Endothelial cell of umbilical vein (primary cell): Measurements from ENCODE around the gene KCND2. TPM values are rescaled to one million over a fixed set of nuclear protein-coding genes. Genes with fewer than 3 reads are reported as not detected.

ENCODE experiments used
- BruUV-seq: library from RNA; stranded (reverse); fragments of 400-500 nt; replicated peaks from 2 replicates; lab custom pipeline; 2021; lab: Mats Ljungman, UMichigan
- CTCF ChIA-PET: fragments of 300-600, 350-600 bp; sonication (Branson Sonifier 250); formaldehyde crosslinking; loops from one replicate; lab custom pipeline; 2021; ENCODE audit warnings: antibody characterized with exemption, inconsistent platforms; lab: Charles Lee
- POLR2A ChIA-PET: fragments of 300-600, 350-600 bp; sonication (Branson Sonifier 250); formaldehyde crosslinking; loops from one replicate; lab custom pipeline; 2021; ENCODE audit warnings: antibody characterized with exemption, inconsistent platforms; lab: Charles Lee
- DNase-seq: peaks from one replicate; pipeline ENCODE4 v3.0.0-alpha.2; 2011; ENCODE audit warnings: low read depth, low spot score
- FAIRE-seq: peaks from 2 replicates; lab custom pipeline; 2011; peaks lifted over from hg19 to GRCh38; lab: Jason Lieb, UNC
- H2AFZ ChIP-seq: 2 replicates; pipeline ENCODE4 v1.6.0; 2012; ENCODE audit warnings: low read depth, low read length, control low read depth, inconsistent platforms
- H3K27ac ChIP-seq: 2 replicates; pipeline ENCODE4 v1.5.1; 2011; ENCODE audit warnings: low read depth, mild to moderate bottlenecking, control low read depth, low read length, moderate library complexity; ENCODE audit not compliant: insufficient read depth
- H3K27me3 ChIP-seq, 2 experiments: 2 replicates each; pipeline versions ENCODE4 v1.6.0 to v1.6.1; 2011; ENCODE audit warnings: low read length in 2 of 2, mixed read lengths in 1 of 2; ENCODE audit not compliant: control insufficient read depth in 2 of 2, insufficient read depth in 2 of 2
- H3K36me3 ChIP-seq, 2 experiments: 2 replicates in 1 of 2; 3 replicates in 1 of 2; pipeline ENCODE4 v1.5.1; 2011; ENCODE audit warnings: low read length in 2 of 2, mild to moderate bottlenecking in 1 of 2, moderate library complexity in 1 of 2; ENCODE audit not compliant: control insufficient read depth in 2 of 2, insufficient read depth in 2 of 2; ENCODE audit errors: extremely low read depth in 1 of 2
- H3K4me1 ChIP-seq: 3 replicates; pipeline ENCODE4 v1.5.1; 2011; ENCODE audit warnings: mild to moderate bottlenecking, low read length; ENCODE audit not compliant: control insufficient read depth, insufficient read depth; ENCODE audit errors: extremely low read depth
- H3K4me2 ChIP-seq: 2 replicates; pipeline ENCODE4 v1.6.1; 2011; ENCODE audit warnings: low read length, control low read depth, mixed read lengths; ENCODE audit not compliant: insufficient read depth
- H3K4me3 ChIP-seq, 3 experiments: fragments of 200-600 bp in 1 of 3; sonication (generic), shearing (Covaris generic) in 1 of 3; replicated peaks in 1 of 3; 2 replicates each; pipeline ENCODE4 v1.5.1; 2011 to 2016; ENCODE audit warnings: control low read depth in 3 of 3, low read length in 3 of 3, mild to moderate bottlenecking in 2 of 3, inconsistent platforms in 1 of 3, low read depth in 1 of 3, moderate library complexity in 1 of 3; ENCODE audit not compliant: insufficient read depth in 1 of 3
- H3K79me2 ChIP-seq: 2 replicates; pipeline ENCODE4 v1.6.0; 2012; ENCODE audit warnings: low read length, inconsistent platforms; ENCODE audit not compliant: control insufficient read depth, insufficient read depth
- H3K9ac ChIP-seq: replicated peaks from 2 replicates; pipeline ENCODE3; 2011; ENCODE audit warnings: low read length, control low read depth; ENCODE audit not compliant: insufficient read depth; ENCODE audit errors: extremely low read depth
- H3K9me1 ChIP-seq: replicated peaks from 3 replicates; pipeline ENCODE4 v1.6.0; 2011; ENCODE audit warnings: mild to moderate bottlenecking, low read length; ENCODE audit not compliant: control insufficient read depth, insufficient read depth; ENCODE audit errors: extremely low read depth
- H3K9me3 ChIP-seq: replicated peaks from 2 replicates; pipeline ENCODE4 v1.5.1; 2012; ENCODE audit warnings: low read length, inconsistent platforms; ENCODE audit not compliant: control insufficient read depth, insufficient read depth
- H4K20me1 ChIP-seq: replicated peaks from 2 replicates; pipeline ENCODE3; 2011; ENCODE audit warnings: mild to moderate bottlenecking, low read length; ENCODE audit not compliant: control insufficient read depth, insufficient read depth; ENCODE audit errors: extremely low read depth
- CTCF ChIP-seq, 2 donors: IDR thresholded peaks; 1 replicate in 1 of 2; 2 replicates in 1 of 2; pipeline ENCODE4 v1.5.1; 2011; ENCODE audit warnings: low read length in 2 of 2, mild to moderate bottlenecking in 2 of 2, moderate library complexity in 2 of 2, control low read depth in 1 of 2, inconsistent platforms in 1 of 2, low read depth in 1 of 2; ENCODE audit not compliant: insufficient read depth in 1 of 2; ENCODE audit errors: extremely low read depth in 1 of 2
- EZH2 ChIP-seq: IDR thresholded peaks from 2 replicates; pipeline ENCODE4 v1.6.1; 2012; ENCODE audit warnings: borderline replicate concordance, low read depth, mild to moderate bottlenecking, moderate library complexity, low read length, inconsistent platforms; ENCODE audit not compliant: severe bottlenecking
- FOS ChIP-seq: IDR thresholded peaks from 2 replicates; pipeline ENCODE4 v1.6.1; 2011; ENCODE audit warnings: mild to moderate bottlenecking, low read length, moderate library complexity, borderline replicate concordance; ENCODE audit not compliant: insufficient read depth
- GATA2 ChIP-seq: IDR thresholded peaks from 2 replicates; pipeline ENCODE4 v1.7.0; 2011; ENCODE audit warnings: low read depth, mild to moderate bottlenecking, moderate library complexity, mixed read lengths, low read length; ENCODE audit not compliant: insufficient read length, insufficient read depth
- JUN ChIP-seq: IDR thresholded peaks from 2 replicates; pipeline ENCODE4 v1.6.1; 2011; ENCODE audit warnings: borderline replicate concordance, low read depth; ENCODE audit not compliant: insufficient read length, insufficient read depth
- MAX ChIP-seq: IDR thresholded peaks from 2 replicates; pipeline ENCODE4 v1.6.1; 2011; ENCODE audit not compliant: insufficient read depth, insufficient read length
- MYC ChIP-seq: IDR thresholded peaks from one replicate; pipeline ENCODE4 v1.6.1; 2011; ENCODE audit warnings: mild to moderate bottlenecking, low read depth, low read length
- POLR2A ChIP-seq: IDR thresholded peaks from 2 replicates; pipeline ENCODE4 v1.6.1; 2012; ENCODE audit warnings: low read depth, mild to moderate bottlenecking, control low read depth, low read length
- POLR2AphosphoS5 ChIP-seq: IDR thresholded peaks from 2 replicates; pipeline ENCODE4 v1.6.1; 2012; ENCODE audit warnings: low read depth, mild to moderate bottlenecking, control low read depth, low read length, moderate library complexity; ENCODE audit not compliant: insufficient read depth
- dilution Hi-C: fragments of 300-500 bp; cut with MboI; formaldehyde crosslinking; loops from one replicate; pipeline ENCODE4 v1.15.0; 2019; ENCODE audit warnings: low sequenced_read_pairs; ENCODE audit not compliant: extremely low pct_ligation_motif_present
- intact Hi-C: fragments of 100-400 bp; cut with micrococcal nuclease; formaldehyde crosslinking; loops from one replicate; pipeline ENCODE4 v1.10.0; 2022
- polyA plus RNA-seq, 4 experiments: library from polyadenylated mRNA; depleted of rRNA in 3 of 4; stranded (reverse) in 3 of 4; unstranded in 1 of 4; fragments of >200 nt; gene quantifications; 2 replicates each; pipeline versions ENCODE4 v1.2.1 to v1.2.3, GENCODE V29; 2011 to 2012; ENCODE audit warnings: missing spikeins in 1 of 4
- total RNA-seq: library from RNA; stranded (reverse); gene quantifications from 2 replicates; pipeline ENCODE4 v1.2.3, GENCODE V29; 2021

Gene KCND2
- total and polyA plus RNA-seq, 2 donors (not counting 3 experiments of a cell fraction or from before 2014, with no cell fraction given) = not detected

GRCh38 chr7:120278773-120279172, 5.8 kb downstream of the KCND2 start:
- H3K4me2 ChIP-seq = no peak overlapping the region
- intact Hi-C loops = loop anchor here (10.0 kb wide), 1 partner anchor 446 kb away; no protein-coding TSS in a partner anchor
- TF ChIP-seq MYC = no peak
- no peak for TF ChIP-seq FOS
- TF ChIP-seq EZH2 = no peak
- TF ChIP-seq POLR2A = no peak
- TF ChIP-seq CTCF (IDR thresholded peaks at IDR 0.05; ENCODE audit: extremely low read depth in 1 of 2, insufficient read depth in 1 of 2, low read depth in 1 of 2, low read length in 2 of 2) = no peak
- TF ChIP-seq GATA2 = no peak
- no peak for TF ChIP-seq POLR2AphosphoS5
- no peak for TF ChIP-seq MAX
- no peak for TF ChIP-seq JUN
- peaks cover 5 to 8% of the 10 kb centered on the region in 2 experiments for H3K27me3 ChIP-seq
- no peaks in the 10 kb centered on the region for H4K20me1 ChIP-seq
- no peaks in the 10 kb centered on the region for H3K36me3 ChIP-seq
- dilution Hi-C loops = no loop called here
- no peak overlapping the region for H3K27ac ChIP-seq
- POLR2A ChIA-PET = no interaction called here
- H3K79me2 ChIP-seq = no peaks in the 10 kb centered on the region
- BruUV-seq = no TSS peak
- H2AFZ ChIP-seq = no peak overlapping the region
- no peaks in the 10 kb centered on the region for H3K4me1 ChIP-seq
- H3K4me3 ChIP-seq = no peak overlapping the region
- H3K9me3 ChIP-seq = no peaks in the 10 kb centered on the region
- H3K9me1 ChIP-seq = no peaks in the 10 kb centered on the region
- no peak for DNase-seq
- no peak overlapping the region for H3K9ac ChIP-seq
- CTCF ChIA-PET = interaction anchor here (1.5 kb wide), 1 partner anchor 59 kb away, joined by 4 read pairs; no protein-coding TSS in a partner anchor
- FAIRE-seq = no peak
